GM20431 (cell line): ENCODE measurements around the gene SH2D5.
"Not testable (repeated sequence)": the region's sequence is repeated elsewhere in the genome, so short reads cannot be mapped to it uniquely, and the experiment has no call there.

Source experiments
- in situ Hi-C: fragments of 300-500 bp; cut with MseI, MboI; formaldehyde crosslinking; loops from one replicate; pipeline ENCODE4 v1.15.0; 2020; ENCODE audit warnings: low sequenced_read_pairs; ENCODE audit not compliant: unreplicated experiment

The SH2D5 gene

DNA sequence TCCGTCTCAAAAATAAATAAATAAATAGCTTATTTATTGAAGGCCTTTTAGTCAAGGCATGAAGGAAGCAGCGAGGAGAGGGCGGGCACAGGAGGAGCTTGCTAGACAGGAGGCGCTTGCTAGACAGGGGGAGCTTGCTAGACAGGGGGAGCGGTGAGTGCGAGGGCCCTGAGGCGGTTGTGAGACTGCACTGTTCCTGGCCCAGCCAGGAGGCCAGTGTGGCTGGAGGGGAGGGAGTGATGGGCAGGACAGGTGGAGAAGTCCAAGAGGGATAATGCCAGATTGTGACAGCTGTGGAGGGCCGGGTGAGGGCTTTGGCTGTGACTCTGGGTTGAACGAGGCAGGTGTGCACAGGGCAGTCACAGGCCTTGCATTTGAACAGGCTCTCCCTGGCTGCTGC is 32.9 kb downstream of the SH2D5 start:
- in situ Hi-C loops = loop anchor here (10.0 kb wide), 1 partner anchor 495 kb away; no protein-coding TSS in a partner anchor

DNA sequence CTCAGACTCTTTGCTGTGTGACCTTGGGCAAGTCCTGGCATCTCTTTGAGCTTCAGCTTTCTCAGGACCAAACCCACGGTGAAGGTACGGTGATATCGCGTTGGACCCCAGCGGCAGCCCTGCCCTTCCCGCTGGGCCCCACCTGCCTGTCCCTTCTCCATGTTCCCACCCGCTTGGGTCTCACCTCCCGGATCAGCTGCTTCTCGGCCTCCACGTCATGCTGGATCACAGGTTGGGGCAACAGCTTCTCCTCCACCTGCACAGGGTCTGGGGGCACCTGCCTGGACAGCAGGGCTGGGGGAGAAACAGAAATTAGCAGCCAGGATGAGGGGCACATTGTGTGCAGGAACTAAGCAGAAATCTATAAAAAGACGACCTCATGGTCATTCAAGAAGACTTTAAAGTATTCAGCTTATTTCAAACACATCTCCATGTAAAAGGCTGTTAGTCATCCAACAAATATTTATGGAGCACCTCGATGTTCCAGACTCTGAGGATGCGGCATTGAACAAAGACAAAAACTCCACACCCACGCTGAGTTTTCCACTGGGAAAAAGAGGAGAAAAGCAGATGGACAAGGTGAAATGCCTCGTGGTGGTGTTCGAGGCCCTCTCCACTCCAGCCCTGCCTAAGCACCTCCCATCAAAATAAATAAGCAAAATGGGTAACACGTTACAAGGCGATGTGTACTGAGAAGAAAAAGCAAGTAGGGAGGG is 34.1 kb downstream of the SH2D5 start:
- in situ Hi-C loops = loop anchor here (10.0 kb wide), 1 partner anchor 496 kb away; no protein-coding TSS in a partner anchor

DNA sequence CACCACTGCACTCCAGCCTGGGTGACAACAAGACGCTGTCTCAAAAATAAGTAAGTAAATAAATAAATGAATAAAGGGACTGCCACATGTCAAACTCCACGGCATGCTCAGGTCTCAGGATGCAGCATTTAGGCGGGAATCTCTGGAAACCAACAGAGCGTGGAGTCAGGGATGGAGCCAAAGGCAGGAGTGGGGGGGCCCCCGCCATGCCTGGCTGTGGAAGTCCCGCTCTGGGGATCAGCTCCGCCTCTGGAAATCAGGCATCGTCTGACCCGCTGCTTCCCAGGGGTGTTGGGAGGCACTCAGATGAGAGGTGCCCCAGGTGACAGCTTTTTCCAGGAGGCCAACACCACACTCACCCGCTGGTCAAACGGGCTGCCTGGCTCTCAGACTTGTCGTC is 34.9 kb downstream of the SH2D5 start:
- in situ Hi-C loops = loop anchor here (10.0 kb wide), 1 partner anchor 497 kb away; no protein-coding TSS in a partner anchor

DNA sequence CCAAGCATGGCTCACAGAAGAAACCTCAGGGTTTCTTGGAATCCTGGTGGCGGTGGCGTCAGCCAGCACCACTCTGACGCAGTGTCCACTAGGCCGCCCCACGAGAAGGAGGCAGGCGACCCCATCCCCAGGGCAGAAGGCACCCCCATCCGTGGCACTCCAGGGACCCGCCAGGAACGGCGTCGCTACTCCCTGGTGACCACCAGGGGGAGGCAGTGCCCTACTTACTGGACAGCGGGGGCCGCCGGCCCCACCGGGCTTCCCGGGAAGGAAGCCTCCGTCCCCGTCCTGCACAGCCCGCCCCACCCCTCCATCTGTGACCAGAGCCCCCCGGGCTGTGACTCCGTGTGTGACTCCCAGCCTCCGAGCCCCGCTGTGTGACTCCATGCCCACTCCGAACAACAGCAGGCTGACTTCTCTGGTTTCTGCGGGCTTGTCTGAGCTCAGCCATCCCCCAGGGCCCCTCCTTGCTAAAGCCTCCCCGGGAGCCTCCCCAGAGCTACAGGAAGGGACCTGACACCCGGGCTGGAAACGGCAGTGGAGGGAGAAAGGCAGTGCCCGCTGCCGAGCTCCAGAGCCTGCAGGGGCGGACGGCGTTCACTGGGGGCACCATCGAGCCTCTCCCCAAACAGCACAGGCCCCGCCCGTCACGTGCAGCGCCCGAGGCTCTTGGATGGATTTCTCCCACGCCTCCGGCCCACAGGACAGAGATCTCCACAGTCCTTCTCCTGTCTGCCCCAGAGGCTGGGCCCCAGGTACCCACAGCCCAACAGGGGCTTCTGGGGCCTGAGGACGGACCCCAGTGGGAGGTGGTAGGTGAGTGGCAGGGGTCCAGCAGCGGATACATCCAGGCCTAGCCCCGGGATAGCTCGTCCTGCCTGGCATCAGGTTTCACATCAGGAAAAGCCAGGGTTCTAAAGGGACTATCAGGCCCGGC is 35.8 kb downstream of the SH2D5 start:
- in situ Hi-C loops = loop anchor here (10.0 kb wide), 1 partner anchor 498 kb away; no protein-coding TSS in a partner anchor

DNA sequence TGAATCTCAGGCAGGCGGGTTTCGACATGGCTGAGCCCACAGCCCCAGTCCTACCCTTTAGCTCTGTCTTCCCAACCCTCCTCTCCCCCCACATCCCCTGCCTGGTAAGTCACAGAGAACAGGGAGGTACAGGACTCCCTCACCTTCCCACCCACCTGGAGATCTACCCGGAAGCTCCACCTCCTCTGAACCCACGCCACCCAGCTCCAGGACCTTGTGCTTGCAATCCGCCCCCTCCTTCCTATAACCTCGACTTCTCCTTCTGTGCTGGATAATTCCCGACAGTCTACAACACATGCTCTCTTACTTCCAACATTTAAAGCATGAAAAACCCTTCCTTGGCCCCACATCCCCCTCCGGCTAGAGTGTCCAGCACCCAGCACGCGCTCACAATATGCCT is 37.0 kb downstream of the SH2D5 start:
- in situ Hi-C loops = loop anchor here (10.0 kb wide), 1 partner anchor 499 kb away; no protein-coding TSS in a partner anchor

DNA sequence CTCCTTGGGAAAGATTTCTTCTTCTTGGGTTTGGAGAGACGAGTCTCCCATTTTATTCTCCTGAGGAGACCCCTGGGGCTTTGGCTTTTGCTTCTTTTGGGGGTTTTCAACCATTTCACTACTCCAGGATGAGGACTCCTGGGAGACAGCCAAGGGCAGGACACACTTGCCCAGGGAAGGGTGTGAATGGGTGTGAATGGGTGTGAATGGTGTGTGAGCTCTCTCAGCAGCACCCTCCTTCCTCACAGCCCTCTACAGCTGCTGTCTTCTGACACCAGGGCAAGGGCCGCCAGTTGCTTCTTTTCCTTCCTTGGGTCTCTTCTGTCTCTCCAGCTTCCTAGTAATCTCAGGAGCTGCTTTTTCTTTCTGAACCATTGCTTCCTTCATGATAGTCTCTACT is 38.9 kb downstream of the SH2D5 start:
- in situ Hi-C loops = loop anchor here (10.0 kb wide), 1 partner anchor 501 kb away; no protein-coding TSS in a partner anchor

DNA sequence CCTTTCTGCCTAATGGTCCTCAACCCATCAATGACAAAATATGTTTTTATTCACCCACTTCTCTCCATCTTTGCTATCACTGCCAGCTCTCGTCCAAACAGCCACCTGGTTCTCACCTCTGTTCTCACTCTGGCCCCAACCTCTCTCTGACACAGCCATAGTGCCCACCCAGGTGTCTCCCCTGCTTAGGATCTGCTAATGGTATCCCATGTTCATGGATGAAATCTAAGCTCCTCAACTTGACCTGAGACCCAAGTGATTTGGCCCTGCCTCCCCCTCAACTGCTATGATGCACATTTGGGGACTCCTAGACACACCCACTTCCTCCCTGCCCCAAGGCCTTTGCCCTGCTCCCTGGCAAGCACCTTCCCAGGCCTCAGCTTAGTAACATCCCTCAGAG is 40.6 kb downstream of the SH2D5 start:
- in situ Hi-C loops = loop anchor here (10.0 kb wide), 1 partner anchor 503 kb away; no protein-coding TSS in a partner anchor

DNA sequence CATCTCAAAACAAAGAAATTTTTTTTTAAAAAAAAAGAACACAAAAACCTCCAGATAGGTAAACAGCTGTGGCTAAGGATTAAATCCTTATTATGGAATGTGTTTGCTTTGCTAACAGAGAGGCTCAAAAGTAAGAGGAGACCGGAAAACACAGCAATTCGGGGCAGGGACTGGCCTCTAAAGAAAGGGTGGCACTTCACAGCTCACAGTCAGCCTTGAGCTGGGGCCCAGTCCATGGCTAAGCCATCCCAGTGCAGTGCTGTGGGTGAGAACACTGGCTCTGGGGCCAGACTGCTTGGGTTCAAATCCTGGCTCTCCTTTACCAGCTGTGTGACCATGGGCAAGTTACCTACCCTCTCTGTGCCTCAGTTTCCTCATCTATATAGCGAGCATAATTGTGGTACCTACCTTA is 42.9 kb downstream of the SH2D5 start:
- in situ Hi-C loops = loop anchor here (10.0 kb wide), 1 partner anchor 505 kb away; no protein-coding TSS in a partner anchor

DNA sequence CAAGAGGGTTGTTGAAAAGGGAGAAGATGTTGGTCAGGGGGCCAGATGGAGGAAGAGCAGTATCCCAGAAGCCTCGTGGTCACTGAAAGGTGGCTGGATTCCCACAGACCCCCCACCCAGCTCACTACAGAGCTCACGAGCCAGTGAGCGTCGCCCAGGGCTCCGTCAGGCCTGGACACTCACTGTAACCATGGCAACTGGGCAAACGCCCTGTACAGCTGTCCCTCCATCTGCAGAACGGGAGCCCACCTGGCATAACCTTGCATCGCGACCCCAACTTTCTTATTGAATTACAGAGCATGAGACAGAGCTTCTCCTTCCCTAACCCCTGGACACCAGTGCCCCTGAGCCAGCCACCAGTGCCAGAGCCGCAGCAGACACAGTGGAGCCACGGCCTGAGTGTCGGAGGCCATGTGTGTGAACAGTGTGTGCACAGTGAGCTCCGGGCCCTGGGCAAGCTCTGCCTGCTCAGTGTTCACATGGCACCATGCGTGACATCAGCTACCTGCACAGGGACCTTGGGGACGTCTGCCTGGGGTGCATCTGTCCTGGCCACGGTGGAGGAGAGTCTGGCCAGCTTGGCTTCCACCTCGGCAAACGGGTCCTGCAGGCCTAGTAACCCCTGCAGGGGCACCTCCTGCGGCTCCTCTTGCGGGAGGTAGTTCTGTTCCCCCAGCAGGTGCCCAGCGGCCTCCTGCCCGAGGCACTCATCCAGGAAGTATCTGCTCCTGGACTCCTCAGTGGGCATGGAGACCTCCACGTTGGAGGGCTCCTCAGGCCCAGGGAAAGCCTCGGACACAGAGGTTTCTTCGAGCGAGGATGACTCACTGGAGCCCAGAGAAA is 45.4 kb downstream of the SH2D5 start:
- in situ Hi-C loops = no loop called here

DNA sequence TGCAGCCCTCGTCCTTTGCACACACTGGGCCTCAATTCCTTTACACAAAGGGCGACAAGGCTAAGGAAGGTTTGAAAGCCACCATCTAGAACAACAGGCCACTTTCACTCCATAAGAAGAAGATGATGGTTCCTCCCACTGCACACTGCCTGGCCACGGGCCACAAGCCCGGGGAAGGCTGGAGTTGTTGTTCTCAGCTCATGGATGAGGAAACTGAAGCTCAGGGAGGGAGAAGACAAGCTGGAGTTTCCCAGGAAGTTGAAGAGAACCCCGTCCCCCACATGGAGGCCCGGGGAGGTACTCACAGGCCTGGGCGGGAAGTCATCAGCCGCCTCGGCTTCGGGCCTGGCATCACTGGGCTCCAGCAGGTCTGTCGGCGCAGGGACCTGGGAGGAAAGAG is 46.8 kb downstream of the SH2D5 start:
- in situ Hi-C loops = no loop called here

DNA sequence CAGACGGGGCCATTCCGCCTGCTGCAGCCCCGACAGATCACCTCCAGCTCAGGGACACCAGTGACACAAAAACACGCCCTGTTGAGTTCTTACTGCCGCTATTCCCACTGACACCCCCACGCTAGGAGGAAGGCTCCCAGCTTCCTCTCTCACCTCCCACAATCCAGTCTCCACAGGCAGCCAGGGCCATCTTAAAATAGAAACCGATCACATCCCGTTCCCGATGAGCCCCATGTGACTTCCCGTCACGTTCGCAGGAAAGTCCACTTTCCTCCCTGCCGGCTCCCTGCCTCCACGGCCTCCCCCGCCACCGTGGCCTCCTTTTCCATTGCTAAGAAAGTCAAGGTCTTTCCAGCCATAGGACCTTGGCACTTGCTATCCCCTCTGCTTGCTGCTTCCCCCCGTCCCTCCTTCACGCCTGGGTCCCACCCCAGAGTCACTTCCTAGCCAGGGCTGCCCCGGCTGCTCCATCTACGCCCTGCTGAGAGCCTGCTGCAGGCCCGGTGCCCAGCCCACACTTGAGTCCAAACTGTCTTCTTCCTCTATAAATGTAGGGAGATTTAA is 47.3 kb downstream of the SH2D5 start:
- in situ Hi-C loops = no loop called here

DNA sequence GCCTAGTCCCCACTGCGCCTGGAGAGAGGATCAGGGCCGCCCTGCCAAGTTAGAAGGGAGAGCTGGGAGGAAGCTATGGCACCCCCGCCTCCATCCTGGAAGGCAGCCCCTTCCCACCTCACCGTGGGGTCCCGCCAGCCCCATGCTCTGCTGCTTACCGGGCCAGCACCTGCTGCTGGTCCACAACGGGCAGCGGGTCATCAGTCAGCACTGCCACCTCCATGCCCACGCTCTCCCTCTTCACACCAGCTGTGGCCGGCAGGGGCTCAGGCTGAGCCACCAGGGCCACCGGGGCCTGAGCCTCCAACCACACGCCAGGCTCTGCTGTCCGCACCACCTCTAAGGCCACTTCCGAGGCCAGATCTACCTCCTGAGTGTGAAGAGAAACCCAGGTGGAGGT is 47.9 kb downstream of the SH2D5 start:
- in situ Hi-C loops = no loop called here

DNA sequence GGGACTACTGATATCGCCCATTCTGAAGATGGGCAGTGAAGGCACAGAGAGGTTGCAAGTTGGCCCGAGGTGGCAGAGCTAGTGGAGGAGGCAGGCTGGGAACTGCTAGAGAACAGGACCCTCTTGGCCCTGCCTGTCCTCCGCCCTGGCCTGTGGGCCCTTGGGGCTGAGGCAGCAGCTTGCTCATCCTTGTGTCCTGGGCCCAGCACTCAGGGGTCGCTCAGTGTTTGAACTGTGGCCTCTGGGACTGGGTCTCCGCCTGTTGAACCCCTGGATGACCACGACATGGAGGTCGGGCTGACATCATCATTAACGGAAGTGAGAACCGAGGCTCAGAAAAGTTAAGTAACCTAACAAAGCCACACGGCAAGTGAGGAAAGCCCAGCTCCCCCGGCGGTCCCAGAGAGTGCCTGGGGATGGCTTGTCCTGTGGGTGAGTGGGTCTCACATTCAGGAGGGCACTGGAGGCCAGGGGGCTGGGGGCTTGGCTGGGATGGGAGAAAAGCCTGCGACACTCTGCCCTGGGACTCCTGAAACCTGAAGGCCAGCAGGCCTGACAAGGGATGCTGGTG is 48.4 kb downstream of the SH2D5 start:
- in situ Hi-C loops = no loop called here

DNA sequence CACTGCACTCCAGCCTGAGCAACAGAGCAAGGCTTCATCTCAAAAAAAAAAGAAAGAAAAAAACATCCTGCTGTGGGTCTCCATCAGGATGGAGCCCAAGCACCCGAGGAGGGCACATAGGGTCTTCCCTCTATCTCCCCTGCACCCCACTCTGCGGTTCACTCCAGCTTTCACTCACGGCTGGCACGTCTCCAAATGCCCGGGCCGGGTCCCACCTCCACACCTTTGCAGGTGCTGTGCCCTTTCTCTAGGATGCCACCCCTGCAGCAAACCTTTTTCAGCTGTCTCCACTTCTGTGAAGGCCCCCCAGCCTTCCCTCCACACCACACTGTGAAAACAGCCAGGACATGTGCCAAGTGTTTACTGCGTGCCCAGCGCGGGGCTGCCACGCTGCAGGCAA is 48.9 kb downstream of the SH2D5 start:
- in situ Hi-C loops = no loop called here

DNA sequence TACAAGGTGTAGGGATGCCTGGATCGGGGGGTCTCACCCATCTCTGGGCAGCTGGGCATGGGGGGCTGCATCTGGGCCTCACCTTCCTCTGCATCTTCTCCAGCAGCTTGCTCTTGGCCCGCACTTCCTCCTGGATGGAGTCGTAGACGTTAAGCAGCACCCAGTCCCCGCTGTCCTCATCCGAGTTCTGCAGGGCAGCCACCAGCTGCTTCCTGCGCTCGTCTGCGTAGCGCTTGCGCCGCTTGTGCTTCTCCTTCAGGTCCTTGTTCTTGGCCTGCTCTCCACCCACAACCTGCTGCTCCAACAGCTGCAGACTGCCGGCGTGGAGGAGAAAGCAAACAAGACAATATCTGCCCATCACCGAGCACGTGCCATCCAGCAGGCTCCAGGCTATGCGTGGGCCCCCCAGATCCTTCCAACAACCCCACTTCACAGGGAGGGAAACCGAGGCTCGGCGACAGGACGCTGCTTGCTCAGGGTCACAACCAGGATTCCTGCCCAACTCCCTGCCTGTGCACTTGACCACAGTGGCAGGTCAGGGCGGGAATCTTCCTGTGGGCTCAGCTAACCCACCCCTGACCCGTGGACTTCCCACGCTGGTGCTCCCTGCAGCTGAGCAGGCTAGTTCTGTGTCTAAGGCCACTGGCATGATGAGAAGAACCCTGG is 49.8 kb downstream of the SH2D5 start:
- in situ Hi-C loops = no loop called here

DNA sequence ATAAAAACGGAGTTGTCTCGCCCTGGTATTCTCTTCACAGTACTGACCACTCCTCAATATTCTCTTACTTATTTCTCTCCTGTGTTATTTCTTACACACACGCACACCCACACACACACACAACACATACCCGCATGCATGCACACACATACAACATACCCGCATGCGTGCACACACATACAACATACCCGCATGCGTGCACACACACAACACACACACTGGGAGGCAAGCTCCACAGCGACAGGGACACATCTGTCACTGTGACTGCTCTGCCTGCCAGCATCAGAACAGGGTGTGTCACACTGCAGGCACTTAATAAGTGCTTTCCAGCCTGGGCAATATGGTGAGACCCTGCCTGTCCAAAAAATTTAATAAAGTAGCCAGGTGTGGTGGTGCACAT is 50.5 kb downstream of the SH2D5 start:
- in situ Hi-C loops = no loop called here

DNA sequence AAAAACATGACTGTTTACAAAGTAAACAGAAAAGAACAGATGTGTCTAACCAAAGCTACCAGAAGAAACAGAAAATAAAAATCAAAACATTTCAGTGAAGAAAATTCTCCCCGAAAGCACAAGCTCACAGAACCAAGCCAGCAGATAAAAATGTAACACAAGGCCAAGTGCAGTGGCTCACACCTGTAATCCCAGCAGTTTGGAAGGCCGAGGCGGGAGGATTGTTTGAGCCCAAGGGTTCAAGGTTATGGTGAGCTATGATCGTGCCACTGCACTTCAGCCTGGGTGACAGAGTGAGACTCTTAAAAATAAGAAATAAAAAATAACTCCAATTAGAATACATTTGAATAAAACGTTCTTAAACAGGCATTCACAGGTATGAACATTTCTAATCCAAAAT is 52.2 kb downstream of the SH2D5 start:
- in situ Hi-C loops = no loop called here

DNA sequence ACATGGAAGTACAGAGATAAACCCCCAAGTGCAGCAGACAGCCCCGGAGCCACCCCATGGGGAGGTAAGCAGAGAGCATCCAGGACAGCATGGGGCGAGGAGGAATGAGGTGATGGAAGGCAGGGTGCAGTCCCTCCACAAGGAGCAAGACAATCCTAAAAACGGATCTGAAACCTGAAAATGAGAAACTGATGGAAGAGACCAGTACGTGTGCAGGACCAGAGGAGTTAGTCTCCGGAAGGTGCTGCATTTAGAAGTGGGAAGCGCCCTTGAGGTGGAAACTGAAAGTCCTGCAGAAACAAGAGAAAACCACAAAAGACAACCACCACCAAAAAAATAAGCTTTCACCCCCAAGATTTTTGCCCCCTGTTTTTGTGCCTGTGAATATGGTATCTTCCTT is 53.9 kb downstream of the SH2D5 start:
- in situ Hi-C loops = no loop called here

DNA sequence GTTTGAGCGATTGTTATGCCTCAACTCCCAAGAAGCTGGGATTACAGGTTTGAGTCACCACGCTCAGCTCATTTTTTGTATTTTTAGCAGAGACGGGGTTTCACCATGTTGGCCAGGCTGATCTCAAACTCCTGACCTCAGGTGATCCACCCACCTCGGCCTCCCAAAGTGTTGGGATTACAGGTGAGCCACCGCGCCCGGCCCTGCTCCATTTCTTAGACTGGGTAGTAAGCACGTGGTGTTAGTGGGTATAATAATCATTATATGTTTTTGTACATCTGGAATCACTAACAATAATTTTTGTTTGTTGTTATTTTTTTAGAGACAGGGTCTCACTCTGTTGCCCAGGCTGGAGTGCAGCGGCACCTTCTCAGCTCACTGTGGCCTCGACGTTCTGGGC is 58.9 kb downstream of the SH2D5 start:
- in situ Hi-C loops = not testable (repeated sequence)
